Measurements from ENCODE around the gene TRIM17.
"Not testable (repeated sequence)": the region's sequence is repeated elsewhere in the genome, so short reads cannot be mapped to it uniquely, and the experiment has no call there.

GRCh38 chr1:228433337-228434053 is 16.8 kb upstream of the TRIM17 start:
- TF ChIP-seq CTCF (conservative IDR thresholded peaks at IDR 0.05; ENCODE audit: low read length); EZH2phosphoT487 (IDR thresholded peaks at IDR 0.05; ENCODE audit: borderline replicate concordance, low read depth, low read length): not testable (repeated sequence)
